Naive thymus-derived CD4-positive, alpha-beta T cell (primary cell): ENCODE measurements around the gene ARMC9. TPM values are rescaled to one million over a fixed set of nuclear protein-coding genes. Genes with fewer than 3 reads are reported as not detected.

Experiments used
- ATAC-seq: fragments of 150-1000 bp; cut with Tn5 transposase; 2 replicates; pipeline ENCODE4 v1.10.0; 2021; ENCODE audit warnings: mild to moderate bottlenecking, moderate library complexity
- CTCF ChIA-PET: fragments of 350-600 bp; sonication (Branson Sonifier 250); formaldehyde crosslinking; loops from one replicate; lab custom pipeline; 2021; ENCODE audit warnings: antibody characterized with exemption; lab: Charles Lee
- POLR2A ChIA-PET: fragments of 350-600 bp; sonication (Branson Sonifier 250); formaldehyde crosslinking; loops from one replicate; lab custom pipeline; 2021; ENCODE audit warnings: antibody characterized with exemption, inconsistent platforms; lab: Charles Lee
- DNase-seq, 9 donors: peaks; one replicate each; pipeline versions ENCODE4 v3.0.0 to v3.0.0-alpha.2; 2020 to 2022; ENCODE audit warnings: mixed read lengths in 1 of 9
- H3K27ac ChIP-seq: one replicate; pipeline ENCODE4 v1.7.0; 2013; ENCODE audit warnings: mild to moderate bottlenecking, low read depth, low read length, moderate library complexity
- H3K27me3 ChIP-seq, 2 donors: one replicate each; pipeline ENCODE4 v1.7.0; 2013; ENCODE audit warnings: low read length in 2 of 2, mild to moderate bottlenecking in 2 of 2, moderate library complexity in 2 of 2; ENCODE audit not compliant: control insufficient read depth in 2 of 2, insufficient read depth in 2 of 2
- H3K36me3 ChIP-seq, 3 experiments: 1 replicate in 2 of 3; 2 replicates in 1 of 3; pipeline ENCODE4 v1.7.0; 2013; ENCODE audit warnings: low read length in 3 of 3, mild to moderate bottlenecking in 3 of 3, moderate library complexity in 1 of 3; ENCODE audit not compliant: insufficient read depth in 3 of 3, control insufficient read depth in 2 of 3
- H3K4me1 ChIP-seq, 2 donors: one replicate each; pipeline ENCODE4 v1.7.0; 2013; ENCODE audit warnings: low read length in 2 of 2, mild to moderate bottlenecking in 2 of 2, moderate library complexity in 1 of 2; ENCODE audit not compliant: control insufficient read depth in 2 of 2, insufficient read depth in 2 of 2
- H3K4me3 ChIP-seq: 2 replicates; pipeline ENCODE4 v1.7.0; 2013; ENCODE audit warnings: mild to moderate bottlenecking, low read length
- H3K9me3 ChIP-seq, 3 experiments: 1 replicate in 2 of 3; 2 replicates in 1 of 3; pipeline ENCODE4 v1.7.0; 2013; ENCODE audit warnings: low read length in 3 of 3; ENCODE audit not compliant: control insufficient read depth in 2 of 3
- H3K27ac Mint-ChIP-seq, 9 donors: one replicate each; pipeline ENCODE4 v1.8.0; 2020 to 2022; ENCODE audit warnings: mixed read lengths in 9 of 9, mild to moderate bottlenecking in 8 of 9, moderate library complexity in 5 of 9, inconsistent platforms in 2 of 9
- H3K27me3 Mint-ChIP-seq, 5 donors: one replicate each; pipeline ENCODE4 v1.8.0; 2021 to 2022; ENCODE audit warnings: mixed read lengths in 5 of 5, mild to moderate bottlenecking in 1 of 5
- H3K36me3 Mint-ChIP-seq, 5 donors: one replicate each; pipeline ENCODE4 v1.8.0; 2020 to 2022; ENCODE audit warnings: mixed read lengths in 5 of 5, mild to moderate bottlenecking in 3 of 5, inconsistent platforms in 1 of 5
- H3K4me1 Mint-ChIP-seq, 7 donors: one replicate each; pipeline ENCODE4 v1.8.0; 2020 to 2022; ENCODE audit warnings: mixed read lengths in 7 of 7, mild to moderate bottlenecking in 3 of 7, inconsistent platforms in 1 of 7
- H3K4me3 Mint-ChIP-seq, 10 donors: one replicate each; pipeline ENCODE4 v1.8.0; 2020 to 2022; ENCODE audit warnings: mild to moderate bottlenecking in 10 of 10, mixed read lengths in 10 of 10, moderate library complexity in 6 of 10, inconsistent platforms in 2 of 10
- H3K9me3 Mint-ChIP-seq, 11 donors: one replicate each; pipeline ENCODE4 v1.8.0; 2020 to 2022; ENCODE audit warnings: mixed read lengths in 11 of 11, mild to moderate bottlenecking in 4 of 11, inconsistent platforms in 1 of 11, moderate library complexity in 1 of 11
- intact Hi-C, 2 donors: fragments of 100-400 bp; cut with micrococcal nuclease; formaldehyde crosslinking; loops; one replicate each; pipeline ENCODE4 v1.15.1; 2023
- polyA plus RNA-seq, 2 donors: library from polyadenylated mRNA; unstranded; fragments of 300-500 nt; fragmentation: Illumina TruSeq; gene quantifications; one replicate each; pipeline ENCODE4 v1.2.3, GENCODE V29; 2021
- total RNA-seq, 6 experiments: library from RNA in 5 of 6; stranded (reverse) in 5 of 6; gene quantifications; 1 replicate in 5 of 6; 2 replicates in 1 of 6; pipeline ENCODE4 v1.2.3 and lab custom pipeline; 2021 to 2026

ARMC9 gene
- total and polyA plus RNA-seq, 7 experiments from 2014 or later, result 0.45 to 2.0 (median 0.85) TPM

DNA sequence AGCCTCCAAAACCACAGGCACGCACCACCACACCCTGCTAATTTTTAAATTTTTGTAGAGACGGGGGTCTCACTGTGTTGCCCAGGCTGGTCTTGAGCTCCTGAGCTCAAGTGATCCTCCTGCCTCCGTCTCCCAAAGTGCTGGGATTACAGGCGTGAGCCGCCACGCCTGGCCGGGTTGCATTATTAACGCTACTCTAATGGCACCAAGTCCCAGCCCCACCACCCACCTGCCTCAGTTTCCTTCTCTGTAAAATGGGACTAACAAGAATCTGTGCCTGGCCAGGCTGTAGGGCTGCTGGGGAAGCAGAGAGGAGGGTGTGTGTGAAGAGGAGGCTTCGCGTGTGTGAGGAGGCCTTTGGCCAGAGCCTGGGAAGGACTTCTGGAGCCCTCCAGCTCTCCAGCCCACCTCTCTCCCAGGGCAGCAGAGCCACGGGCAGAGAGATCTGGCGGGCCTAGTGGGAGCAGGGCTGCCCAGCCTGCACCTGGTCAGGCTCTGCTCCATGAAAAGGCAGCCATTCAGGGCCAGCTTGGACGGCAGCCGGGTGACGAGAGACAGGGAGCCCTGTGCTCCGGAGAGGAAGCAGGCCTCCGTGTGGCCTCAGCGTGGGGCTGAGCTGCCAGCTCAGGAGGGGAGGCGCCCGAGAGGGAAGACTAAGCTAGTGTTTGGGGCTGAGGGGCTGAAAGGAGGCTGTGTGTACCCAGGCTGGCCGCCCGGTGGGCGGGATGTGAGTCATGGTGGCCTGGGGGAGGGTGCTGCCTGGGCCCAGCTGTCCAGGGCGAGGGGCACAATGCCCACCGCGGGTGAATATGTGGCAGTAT is 189.7 kb downstream of the ARMC9 start:
- H3K4me3 Mint-ChIP-seq, result no peak overlapping the region
- H3K27me3 Mint-ChIP-seq, result peaks cover 1 to 19% (median 5%) of the 10 kb centered on the region in 5 donors
- ChIA-PET POLR2A (no interaction called here), CTCF (no interaction called here)
- peaks cover 0 to 4% (median 3%) of the 10 kb centered on the region in 5 donors for H3K36me3 Mint-ChIP-seq
- H3K9me3 Mint-ChIP-seq, result peaks cover 0 to 19% (median 7%) of the 10 kb centered on the region in 11 donors
- no peak overlapping the region for H3K27ac Mint-ChIP-seq
- intact Hi-C loops, result no loop called here
- DNase-seq (no peak), ATAC-seq (peak; percentile 62)
- Histone ChIP-seq H3K27me3 (no peaks in the 10 kb centered on the region), H3K4me1 (no peaks in the 10 kb centered on the region), H3K36me3 (no peaks in the 10 kb centered on the region), H3K9me3 (no peaks in the 10 kb centered on the region), H3K27ac (no peak overlapping the region), H3K4me3 (no peak overlapping the region)
- peaks cover 0 to 22% (median 0%) of the 10 kb centered on the region in 7 donors for H3K4me1 Mint-ChIP-seq

DNA sequence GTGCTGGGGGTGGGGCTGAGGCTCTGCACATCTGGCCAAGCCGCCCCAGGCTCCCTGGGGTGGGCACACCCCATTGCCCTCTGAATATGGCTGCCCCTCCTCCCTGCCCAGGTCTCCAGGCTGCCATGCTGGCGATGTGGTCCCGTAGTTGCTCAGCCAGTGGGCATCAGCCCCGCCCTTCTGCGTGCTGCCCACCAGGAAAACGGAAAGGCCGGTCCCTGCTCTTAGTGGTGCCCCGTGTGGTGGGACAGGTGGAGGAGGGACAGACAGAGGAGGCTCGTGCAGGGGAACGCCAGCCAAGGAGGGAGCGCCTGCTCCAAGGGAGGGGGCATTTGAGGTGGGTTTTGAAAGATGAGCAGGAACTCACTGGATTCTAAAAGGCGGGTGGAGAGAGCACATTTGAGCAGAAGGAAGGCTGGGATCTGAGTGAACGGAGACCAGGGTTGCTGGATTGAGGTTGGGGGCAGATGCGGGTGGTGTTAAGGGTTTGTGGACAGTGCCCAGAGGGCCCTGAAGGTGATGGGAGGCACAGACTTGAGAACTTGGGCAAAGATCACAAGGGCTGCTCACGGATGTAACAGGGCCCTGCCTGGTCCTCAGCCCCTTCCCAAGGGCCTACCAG is 190.4 kb downstream of the ARMC9 start:
- ATAC-seq, result no peak
- Mint-ChIP-seq H3K4me1 (peaks cover 0 to 23% (median 0%) of the 10 kb centered on the region in 7 donors), H3K36me3 (peaks cover 0 to 4% (median 3%) of the 10 kb centered on the region in 5 donors), H3K27me3 (peaks cover 5 to 26% (median 8%) of the 10 kb centered on the region in 5 donors), H3K9me3 (peaks cover 0 to 17% (median 7%) of the 10 kb centered on the region in 11 donors), H3K4me3 (no peak overlapping the region), H3K27ac (no peak overlapping the region)
- CTCF ChIA-PET, result no interaction called here
- intact Hi-C loops, result no loop called here
- DNase-seq, result no peak
- H3K27me3 ChIP-seq, result no peaks in the 10 kb centered on the region
- H3K27ac ChIP-seq, result no peak overlapping the region
- no peak overlapping the region for H3K4me3 ChIP-seq
- POLR2A ChIA-PET, result no interaction called here
- H3K4me1 ChIP-seq, result peaks cover 0 to 6% of the 10 kb centered on the region in 2 donors
- no peaks in the 10 kb centered on the region for H3K36me3 ChIP-seq
- H3K9me3 ChIP-seq, result no peaks in the 10 kb centered on the region

DNA sequence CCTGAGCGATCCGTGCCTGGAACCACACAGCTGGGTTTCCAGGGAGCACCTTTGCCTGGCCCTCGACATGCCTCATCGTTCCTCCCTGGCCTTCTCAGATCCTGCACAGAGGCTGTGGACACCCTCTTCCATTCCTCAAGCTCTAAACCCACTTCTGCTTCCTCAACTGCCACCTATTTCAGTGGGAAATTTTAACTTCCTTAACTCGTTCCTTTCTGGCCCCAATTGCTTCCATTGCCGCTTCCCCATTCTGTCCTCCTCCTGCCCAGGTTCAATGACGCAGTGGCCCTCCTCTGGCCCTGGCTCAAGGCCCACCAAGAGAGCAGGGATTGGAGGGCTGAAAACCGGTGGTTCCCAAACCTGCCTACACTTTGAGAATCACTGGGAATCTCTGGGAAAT is 192.2 kb downstream of the ARMC9 start:
- Mint-ChIP-seq H3K4me3 (no peak overlapping the region), H3K27me3 (peaks cover 16 to 36% (median 18%) of the 10 kb centered on the region in 5 donors), H3K9me3 (peaks cover 0 to 5% (median 3%) of the 10 kb centered on the region in 11 donors), H3K36me3 (peaks cover 0 to 4% (median 0%) of the 10 kb centered on the region in 5 donors), H3K4me1 (peaks cover 0 to 29% (median 8%) of the 10 kb centered on the region in 7 donors), H3K27ac (no peak overlapping the region)
- no peaks in the 10 kb centered on the region for H3K36me3 ChIP-seq
- CTCF ChIA-PET, result no interaction called here
- H3K4me3 ChIP-seq, result no peak overlapping the region
- peaks cover 0 to 10% of the 10 kb centered on the region in 2 donors for H3K4me1 ChIP-seq
- no peaks in the 10 kb centered on the region for H3K27me3 ChIP-seq
- ATAC-seq (no peak), DNase-seq (no peak)
- POLR2A ChIA-PET, result no interaction called here
- no peaks in the 10 kb centered on the region for H3K9me3 ChIP-seq
- intact Hi-C loops, result no loop called here
- no peak overlapping the region for H3K27ac ChIP-seq

DNA sequence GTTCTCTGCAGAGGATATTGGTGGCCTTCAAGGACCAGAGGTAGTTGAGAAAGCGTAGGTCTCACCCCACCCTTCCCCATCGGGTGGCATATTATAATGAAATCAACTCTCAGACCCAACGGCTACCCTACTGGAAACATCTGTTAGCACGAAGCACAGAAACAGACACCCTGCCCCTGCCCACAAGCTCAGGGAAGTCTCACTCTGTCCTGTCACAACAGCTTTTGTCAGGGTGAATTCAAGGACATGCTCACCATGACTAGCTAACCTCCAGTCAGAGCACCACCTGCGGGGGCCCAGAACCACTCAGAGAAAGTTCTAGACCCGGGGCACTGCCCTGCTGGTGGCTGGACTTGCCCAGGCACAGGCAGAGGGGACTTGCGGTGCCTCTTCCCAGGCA is 193.6 kb downstream of the ARMC9 start:
- peak; percentile 33 for ATAC-seq
- POLR2A ChIA-PET, result no interaction called here
- CTCF ChIA-PET, result interaction anchor here (0.6 kb wide), 1 partner anchor 16 kb away, joined by 5 read pairs; no protein-coding TSS in a partner anchor

DNA sequence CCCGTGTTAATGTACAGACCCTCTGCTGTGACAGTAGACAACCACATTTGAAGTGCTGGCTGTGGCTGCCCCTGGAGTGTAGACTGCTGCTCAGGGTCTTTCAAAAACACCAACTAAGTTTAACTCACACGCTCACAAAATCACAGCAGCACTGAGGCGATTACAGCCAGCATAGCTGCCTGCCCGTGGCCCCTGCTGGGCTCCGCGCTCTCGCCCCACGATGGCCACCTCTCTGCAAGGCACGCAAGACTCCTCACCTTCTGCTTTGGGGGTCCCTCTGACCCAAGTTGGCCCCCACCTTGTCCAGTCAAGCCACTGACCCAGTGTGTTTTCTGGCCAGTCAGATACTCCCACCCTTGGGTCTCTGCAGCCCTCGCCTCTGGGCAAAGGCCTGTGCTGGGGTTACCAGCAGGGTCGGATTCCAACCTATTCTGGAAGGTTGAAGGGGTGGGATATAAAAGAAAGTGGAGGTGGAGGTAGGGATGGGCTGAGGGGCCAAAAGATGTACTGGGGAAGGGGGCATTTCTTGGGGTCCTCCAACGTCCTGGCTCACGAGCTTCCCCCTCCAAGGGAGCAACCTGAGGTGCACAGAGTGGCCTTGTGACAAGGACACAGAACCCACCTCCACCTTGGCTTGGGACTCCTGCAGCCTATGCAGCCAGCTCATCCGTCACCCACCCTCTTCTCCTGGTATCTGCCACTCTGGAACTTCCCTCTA is 194.2 kb downstream of the ARMC9 start:
- Mint-ChIP-seq H3K4me1 (peaks cover 0 to 31% (median 8%) of the 10 kb centered on the region in 7 donors), H3K36me3 (peaks cover 0 to 4% (median 0%) of the 10 kb centered on the region in 5 donors), H3K27me3 (peaks cover 18 to 49% (median 23%) of the 10 kb centered on the region in 5 donors), H3K4me3 (no peak overlapping the region), H3K27ac (peak overlapping the region in 1 of 9 donors; percentile 17), H3K9me3 (no peaks in the 10 kb centered on the region)
- intact Hi-C loops, result no loop called here
- ChIA-PET CTCF (interaction anchor here (0.6 kb wide), 1 partner anchor 15 kb away, joined by 5 read pairs; no protein-coding TSS in a partner anchor), POLR2A (no interaction called here)
- no peak for DNase-seq
- H3K4me1 ChIP-seq, result peaks cover 0 to 10% of the 10 kb centered on the region in 2 donors
- no peak overlapping the region for H3K4me3 ChIP-seq
- H3K36me3 ChIP-seq, result no peaks in the 10 kb centered on the region
- H3K9me3 ChIP-seq, result no peaks in the 10 kb centered on the region
- H3K27me3 ChIP-seq, result no peaks in the 10 kb centered on the region
- ATAC-seq, result no peak
- H3K27ac ChIP-seq, result no peak overlapping the region

More for the DNA sequence above, 193.6 kb downstream of the ARMC9 start:
- no peak for DNase-seq
- Histone ChIP-seq H3K4me3 (no peak overlapping the region), H3K27me3 (no peaks in the 10 kb centered on the region), H3K4me1 (peaks cover 0 to 10% of the 10 kb centered on the region in 2 donors), H3K9me3 (no peaks in the 10 kb centered on the region), H3K27ac (no peak overlapping the region), H3K36me3 (no peaks in the 10 kb centered on the region)
- Mint-ChIP-seq H3K27me3 (peaks cover 18 to 44% (median 22%) of the 10 kb centered on the region in 5 donors), H3K4me1 (peaks cover 0 to 31% (median 8%) of the 10 kb centered on the region in 7 donors), H3K9me3 (no peaks in the 10 kb centered on the region), H3K36me3 (peaks cover 0 to 4% (median 0%) of the 10 kb centered on the region in 5 donors), H3K4me3 (no peak overlapping the region), H3K27ac (peak overlapping the region in 2 of 9 donors; percentile 17 to 43)
- intact Hi-C loops, result no loop called here
